ENCODE results near the gene ACTA1. TPM values are rescaled to one million over a fixed set of nuclear protein-coding genes. Genes with fewer than 3 reads are reported as not detected.
"Not testable (repeated sequence)": the region's sequence is repeated elsewhere in the genome, so short reads cannot be mapped to it uniquely, and the experiment has no call there.

ACTA1 gene
- total RNA-seq, 1 donor from 2014 or later = 0.32 TPM

GRCh38 chr1:229428256-229428655 is 5.6 kb downstream of the ACTA1 start:
- ATAC-seq = no peak
- H3K27ac ChIP-seq = no peak overlapping the region
- intact Hi-C loops (cut with DNase I) = no loop called here
- peaks cover 17% of the 10 kb centered on the region for H3K4me1 ChIP-seq
- peaks cover 6% of the 10 kb centered on the region for H3K9me3 ChIP-seq
- H3K4me3 ChIP-seq = no peak overlapping the region
- no peaks in the 10 kb centered on the region for H3K36me3 ChIP-seq
- DNase-seq = no peak
- no peak for TF ChIP-seq CTCF (IDR thresholded peaks at IDR 0.05)
- H3K27me3 ChIP-seq (ENCODE audit: low read depth) = peaks cover 84% of the 10 kb centered on the region

DNA sequence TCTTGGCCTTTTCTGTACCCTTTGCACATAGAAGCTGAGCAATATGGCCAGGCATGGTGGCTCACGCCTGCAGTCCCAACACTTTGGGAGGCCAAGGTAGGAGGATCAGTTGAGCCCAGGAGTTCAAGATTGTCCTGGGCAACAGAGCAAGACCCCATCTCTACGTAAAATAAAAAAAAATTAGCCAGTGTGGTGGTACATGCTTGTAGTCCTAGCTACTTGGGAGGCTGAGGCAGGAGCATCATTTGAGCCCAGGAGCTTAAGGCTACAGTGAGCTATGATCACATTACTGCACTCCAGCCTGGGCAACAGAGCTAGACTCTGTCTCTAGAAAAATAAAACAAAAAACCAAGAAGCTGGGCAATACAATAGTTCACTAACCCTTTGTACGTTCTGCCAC is 6.3 kb downstream of the ACTA1 start:
- H3K27me3 ChIP-seq (ENCODE audit: low read depth) = peaks cover 77% of the 10 kb centered on the region
- intact Hi-C loops (cut with DNase I) = no loop called here
- no peak for ATAC-seq

DNA sequence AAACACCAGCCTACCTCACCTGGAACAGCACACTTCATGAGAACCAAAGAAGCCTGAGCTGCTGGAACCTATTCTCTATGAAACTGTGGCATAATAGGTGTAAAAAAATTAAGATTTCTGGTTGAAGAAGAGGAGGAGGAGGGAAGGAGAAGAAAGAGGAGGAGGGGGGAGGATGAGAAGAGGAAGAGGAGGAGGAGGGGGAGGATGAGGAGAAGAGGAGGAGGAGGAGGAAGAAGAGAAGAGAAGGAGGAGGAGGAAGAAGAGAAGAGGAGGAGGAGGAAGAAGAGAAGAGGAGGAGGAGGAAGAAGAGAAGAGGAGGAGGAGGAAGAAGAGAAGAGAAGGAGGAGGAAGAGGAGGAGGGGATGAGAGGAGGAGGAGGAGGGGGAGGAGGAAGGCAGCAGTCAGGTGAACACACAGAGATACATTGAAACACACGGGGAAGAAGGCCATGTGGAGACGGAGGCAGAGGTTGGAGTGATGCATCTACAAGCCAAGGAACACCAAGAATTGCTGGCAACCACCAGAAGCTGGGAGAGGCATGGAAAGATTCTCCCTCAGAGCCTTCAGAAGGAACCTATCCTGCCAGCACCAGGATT is 8.2 kb downstream of the ACTA1 start:
- no peak for ATAC-seq
- H3K9me3 ChIP-seq = peaks cover 6% of the 10 kb centered on the region
- no peak overlapping the region for H3K4me3 ChIP-seq
- no peaks in the 10 kb centered on the region for H3K36me3 ChIP-seq
- no peak for TF ChIP-seq CTCF (IDR thresholded peaks at IDR 0.05)
- peaks cover 58% of the 10 kb centered on the region for H3K27me3 ChIP-seq (ENCODE audit: low read depth)
- intact Hi-C loops (cut with DNase I) = no loop called here
- no peak for DNase-seq
- no peak overlapping the region for H3K27ac ChIP-seq
- H3K4me1 ChIP-seq = peaks cover 1% of the 10 kb centered on the region

More for the DNA sequence above, 6.3 kb downstream of the ACTA1 start:
- no peaks in the 10 kb centered on the region for H3K36me3 ChIP-seq
- peaks cover 6% of the 10 kb centered on the region for H3K9me3 ChIP-seq
- DNase-seq = no peak
- TF ChIP-seq CTCF (IDR thresholded peaks at IDR 0.05) = no peak
- H3K4me1 ChIP-seq = peaks cover 17% of the 10 kb centered on the region
- H3K4me3 ChIP-seq = no peak overlapping the region
- H3K27ac ChIP-seq = no peak overlapping the region

GRCh38 chr1:229420765-229421164 is 13.1 kb downstream of the ACTA1 start:
- H3K27me3 ChIP-seq (ENCODE audit: low read depth) = peaks cover 12% of the 10 kb centered on the region
- no peak for TF ChIP-seq CTCF (IDR thresholded peaks at IDR 0.05)
- no peaks in the 10 kb centered on the region for H3K36me3 ChIP-seq
- H3K9me3 ChIP-seq = peaks cover 6% of the 10 kb centered on the region
- H3K4me3 ChIP-seq = no peak overlapping the region
- no peak overlapping the region for H3K27ac ChIP-seq
- no peak for DNase-seq
- no peak for ATAC-seq
- intact Hi-C loops (cut with DNase I) = no loop called here
- no peaks in the 10 kb centered on the region for H3K4me1 ChIP-seq

DNA sequence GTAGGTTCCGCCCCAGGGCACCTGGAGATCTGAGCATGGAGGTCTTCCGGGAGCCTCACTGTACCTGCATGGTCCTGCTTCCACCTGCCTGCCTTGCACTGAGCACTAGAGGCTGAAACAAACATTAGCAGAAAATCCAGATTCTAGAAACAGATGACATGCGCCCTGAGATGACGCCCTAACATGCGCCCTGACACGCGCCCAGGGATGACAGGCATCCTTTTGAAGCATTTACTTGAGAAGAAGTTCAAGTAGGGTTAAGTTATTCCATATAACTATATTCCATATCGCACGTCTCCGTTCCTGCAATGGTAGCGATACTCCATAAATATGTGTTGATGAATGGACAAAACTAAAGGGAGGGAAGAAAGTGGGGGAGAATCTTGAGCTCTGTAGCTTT is 13.7 kb downstream of the ACTA1 start:
- TF ChIP-seq CTCF (IDR thresholded peaks at IDR 0.05) = no peak
- ATAC-seq = no peak
- no peaks in the 10 kb centered on the region for H3K36me3 ChIP-seq
- H3K27ac ChIP-seq = no peak overlapping the region
- intact Hi-C loops (cut with DNase I) = no loop called here
- H3K9me3 ChIP-seq = peaks cover 6% of the 10 kb centered on the region
- no peak overlapping the region for H3K4me3 ChIP-seq
- DNase-seq = no peak
- no peaks in the 10 kb centered on the region for H3K4me1 ChIP-seq
- peaks cover 10% of the 10 kb centered on the region for H3K27me3 ChIP-seq (ENCODE audit: low read depth)

DNA sequence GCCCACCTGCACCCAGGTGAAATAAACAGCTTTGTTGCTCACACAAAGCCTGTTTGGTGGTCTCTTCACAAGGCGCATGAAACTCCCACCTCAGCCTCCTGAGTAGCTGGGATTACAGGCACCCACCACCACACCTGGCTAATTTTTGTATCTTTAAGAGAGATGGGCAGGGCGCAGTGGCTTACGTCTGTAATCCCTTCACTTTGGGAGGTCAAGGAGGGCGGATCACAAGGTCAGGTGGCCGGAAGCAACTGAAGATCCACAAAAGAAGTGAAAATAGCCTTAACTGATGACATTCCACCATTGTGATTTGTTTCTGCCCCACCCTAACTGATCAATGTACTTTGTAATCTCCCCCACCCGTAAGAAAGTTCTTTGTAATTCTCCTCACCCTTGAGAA is 15.3 kb downstream of the ACTA1 start:
- H3K27ac ChIP-seq; H3K9me3 ChIP-seq; DNase-seq; H3K4me1 ChIP-seq; H3K27me3 ChIP-seq (ENCODE audit: low read depth); intact Hi-C loops (cut with DNase I); ATAC-seq; H3K36me3 ChIP-seq; H3K4me3 ChIP-seq: not testable (repeated sequence)

- ATAC-seq; H3K36me3 ChIP-seq; intact Hi-C loops (cut with DNase I); H3K27ac ChIP-seq; H3K4me3 ChIP-seq; DNase-seq; H3K9me3 ChIP-seq: not testable (repeated sequence)
- H3K4me1 ChIP-seq = peaks cover 21% of the 10 kb centered on the region
- H3K27me3 ChIP-seq (ENCODE audit: low read depth) = peaks cover 25% of the 10 kb centered on the region
Measured at GRCh38 chr1:229412810-229413209, 21.1 kb downstream of the ACTA1 start.
